Sciatic nerve (tissue), 2 donors: ENCODE data around the gene DUS2. TPM values are rescaled to one million over a fixed set of nuclear protein-coding genes. Genes with fewer than 3 reads are reported as not detected.
"Not testable (repeated sequence)": the region's sequence is repeated elsewhere in the genome, so short reads cannot be mapped to it uniquely, and the experiment has no call there.

Source experiments
- ATAC-seq: fragments of 200-7000 bp; cut with Tn5 transposase; one replicate; pipeline ENCODE4 v1.9.1; 2020; ENCODE audit warnings: mild to moderate bottlenecking, moderate library complexity
- DNase-seq: peaks from one replicate; pipeline ENCODE4 v3.0.0-alpha.2; 2020; ENCODE audit warnings: low spot score
- intact Hi-C: fragments of 100-400 bp; cut with DNase I; formaldehyde crosslinking; loops from one replicate; pipeline ENCODE4 v1.14.2; 2022
- total RNA-seq: library from RNA; stranded (reverse); fragmentation: NEBNext Ultra II Directional; extraction: Animal tissue kit (Norgen Biotek cat#: 25700); gene quantifications from one replicate; pipeline ENCODE4 v1.2.1, GENCODE V29; 2021
- donor health status: DM: no; HTN: no; CAD: no.
- donor health status: DM: no; HTN: no; CAD: no.

The DUS2 gene
- total RNA-seq = 14.7 TPM

- intact Hi-C loops = no loop called here
- ATAC-seq (peak; percentile 98), DNase-seq (peak; percentile 97)
Observed at GRCh38 chr16:68022728-68023537, at the start of gene DUS2, which contains the start of gene DDX28. TSS of gene DUS2 (plus strand) at chr16:68023284. CDS start at chr16:68038024, 14,740 bp downstream. TSS of gene DDX28 (minus strand) at chr16:68023232. CDS start at chr16:68023202, 30 bp downstream.

DNA sequence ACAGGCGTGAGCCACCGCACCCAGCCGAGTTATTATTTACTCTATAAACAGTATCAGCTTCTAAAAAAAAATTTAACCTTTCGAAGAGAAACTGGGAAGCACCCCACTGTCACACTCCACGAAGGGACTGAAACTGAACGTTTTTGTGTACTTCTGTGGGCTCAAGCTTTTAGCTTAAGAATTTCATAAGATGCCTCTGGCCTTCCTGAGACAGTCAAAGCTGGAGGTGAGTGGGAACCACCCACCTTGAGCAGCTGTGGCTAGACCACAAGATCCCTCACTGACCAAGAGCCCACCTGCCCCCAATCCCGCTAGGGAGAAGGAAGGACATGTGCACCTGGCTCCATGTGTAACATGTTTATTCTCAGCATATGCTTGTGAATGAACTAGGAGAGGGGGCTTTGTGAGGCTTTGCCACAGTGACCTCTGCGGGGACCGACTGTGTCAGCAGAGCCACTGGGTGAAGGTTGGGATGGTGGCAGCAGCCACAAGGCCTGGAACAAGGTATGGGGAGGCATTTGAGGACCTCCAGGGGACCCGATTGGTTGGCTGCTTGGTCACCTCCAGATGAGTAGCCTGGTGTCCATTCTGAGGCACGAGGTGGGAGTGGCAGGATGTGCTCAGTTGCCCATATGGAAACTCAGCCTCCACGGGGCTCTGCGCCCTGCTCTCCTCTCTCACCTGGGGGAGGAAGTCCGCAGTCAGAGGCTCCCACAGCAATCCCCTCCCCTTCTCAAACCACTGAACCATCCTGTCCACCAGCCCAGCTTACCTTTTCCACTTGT, 47.6 kb upstream of the DUS2 start:
- intact Hi-C loops = no loop called here

DNA sequence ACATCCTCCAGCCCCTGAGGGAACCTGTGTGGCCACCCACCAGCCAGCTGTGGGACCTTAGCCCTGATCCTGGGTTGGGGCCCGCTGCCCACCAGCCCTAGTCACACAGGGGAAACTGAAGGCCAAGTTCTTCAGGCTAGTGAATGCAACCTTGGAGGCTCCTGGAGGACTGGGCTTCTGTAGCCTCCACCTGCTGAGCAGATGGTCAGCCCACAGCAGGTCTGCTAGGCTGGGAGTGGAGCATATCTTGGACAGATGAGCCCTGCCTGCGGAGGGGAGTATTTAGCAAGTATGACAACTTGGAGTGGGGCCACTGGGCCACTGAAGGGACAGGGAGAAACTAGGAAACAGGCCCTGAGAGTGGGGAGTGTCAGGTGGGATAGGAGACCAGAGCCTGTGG, 46.9 kb upstream of the DUS2 start:
- DNase-seq = no peak
- ATAC-seq = no peak
- intact Hi-C loops = no loop called here

More for the DNA sequence above, 47.6 kb upstream of the DUS2 start:
- DNase-seq (no peak), ATAC-seq (no peak)

DNA sequence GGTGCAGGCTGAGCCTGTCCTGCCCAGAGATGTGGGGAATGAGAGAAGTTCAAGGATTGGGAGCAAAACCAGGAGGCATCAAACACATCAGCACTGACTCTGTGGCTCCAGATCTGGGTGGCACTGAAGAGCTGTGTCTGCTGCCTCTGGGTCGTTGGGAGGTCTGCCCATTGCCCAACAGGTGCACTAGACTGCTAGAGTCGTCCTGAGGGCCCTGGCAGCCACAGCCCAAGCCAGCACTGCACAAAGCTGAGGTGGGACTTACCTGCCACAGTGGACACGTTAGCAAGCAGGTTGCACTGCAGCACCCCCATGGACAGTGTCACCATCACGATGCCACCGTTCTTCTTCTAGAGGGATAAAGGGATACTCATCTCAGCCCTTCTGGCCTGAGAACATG, 46.1 kb upstream of the DUS2 start:
- intact Hi-C loops = no loop called here
- DNase-seq = no peak
- ATAC-seq = no peak

- ATAC-seq = no peak
- intact Hi-C loops = no loop called here
- no peak for DNase-seq
Observed at GRCh38 chr16:67977469-67978227, 45.4 kb upstream of the DUS2 start.

- no peak for DNase-seq
- no peak for ATAC-seq
- intact Hi-C loops = no loop called here
Observed at GRCh38 chr16:67979955-67980678, 43.0 kb upstream of the DUS2 start, which contains the start of gene DPEP3. TSS of gene DPEP3 (minus strand) at chr16:67980499. CDS start at chr16:67980380, 119 bp downstream.

GRCh38 chr16:67982011-67982696, 40.9 kb upstream of the DUS2 start:
- intact Hi-C loops = no loop called here

DNA sequence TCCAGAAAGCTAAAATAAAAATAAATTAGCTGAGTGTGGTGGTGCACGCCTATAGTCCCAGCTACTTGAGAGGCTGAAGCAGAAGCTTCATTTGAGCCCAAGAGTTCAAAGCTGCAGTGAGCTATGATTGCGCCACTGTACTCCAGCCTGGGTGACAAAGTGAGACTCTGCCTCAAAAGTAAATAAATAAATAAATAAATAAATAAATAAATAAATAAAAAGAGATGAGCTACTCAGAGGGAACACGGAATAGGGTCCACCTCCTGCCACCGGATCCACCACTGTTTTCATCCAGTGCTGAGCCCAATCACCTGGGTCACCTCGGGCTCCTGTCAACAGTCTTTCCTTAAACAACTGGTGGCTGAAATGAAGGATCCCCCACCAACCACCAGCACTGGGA, 36.1 kb upstream of the DUS2 start:
- ATAC-seq (no peak), DNase-seq (no peak)
- intact Hi-C loops = no loop called here

More at GRCh38 chr16:67982011-67982696, 40.9 kb upstream of the DUS2 start:
- no peak for DNase-seq
- no peak for ATAC-seq

GRCh38 chr16:67987460-67988160, 35.5 kb upstream of the DUS2 start:
- intact Hi-C loops = no loop called here
- no peak for DNase-seq

DNA sequence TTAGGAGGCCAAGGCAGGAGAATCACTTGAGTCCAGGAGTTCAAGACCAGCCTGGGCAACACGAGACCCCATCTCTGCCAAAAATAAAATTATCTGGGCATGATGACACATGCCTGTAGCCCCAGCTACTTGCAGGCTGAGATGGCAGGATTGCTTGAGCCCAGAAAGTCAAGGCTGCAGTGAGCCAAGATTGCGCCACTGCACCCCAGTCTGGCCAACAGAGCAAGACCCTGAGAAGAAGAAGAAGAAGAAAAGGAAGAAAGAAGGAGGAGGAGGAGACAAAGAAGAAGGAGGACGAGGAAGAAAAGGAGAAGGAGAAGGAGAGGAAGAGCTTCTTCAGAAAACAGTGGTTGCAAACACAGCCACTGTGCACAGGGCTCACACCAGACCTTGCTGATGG, 34.4 kb upstream of the DUS2 start:
- ATAC-seq = no peak
- intact Hi-C loops = no loop called here

More at GRCh38 chr16:67987460-67988160, 35.5 kb upstream of the DUS2 start:
- no peak for ATAC-seq

GRCh38 chr16:67989322-67990017, 33.6 kb upstream of the DUS2 start:
- DNase-seq (no peak), ATAC-seq (no peak)
- intact Hi-C loops = no loop called here

More for the DNA sequence above, 34.4 kb upstream of the DUS2 start:
- no peak for DNase-seq

DNA sequence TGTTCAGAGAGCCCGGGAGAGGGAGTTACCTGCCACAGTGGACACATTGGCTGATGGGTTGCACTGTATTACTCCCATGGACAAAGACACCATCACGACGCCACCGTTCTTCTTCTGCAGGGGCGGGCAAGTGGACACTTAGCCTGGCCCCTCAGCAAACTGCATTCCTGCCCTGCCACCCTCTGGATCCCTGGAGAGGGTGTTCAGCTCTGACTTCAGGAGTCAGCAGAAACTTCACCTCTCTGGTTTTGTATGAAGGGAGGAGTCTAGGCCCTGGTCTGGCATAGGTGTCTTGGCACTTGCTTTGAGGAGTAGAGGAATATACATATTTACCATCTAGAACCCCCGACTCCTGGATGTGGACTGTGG, 33.1 kb upstream of the DUS2 start:
- ATAC-seq = no peak
- no peak for DNase-seq
- intact Hi-C loops = no loop called here

GRCh38 chr16:67992661-67993206, 30.4 kb upstream of the DUS2 start:
- peak; percentile 18 for ATAC-seq
- no peak for DNase-seq
- intact Hi-C loops = no loop called here

- ATAC-seq = peak; percentile 93
- peak; percentile 86 for DNase-seq
- intact Hi-C loops = no loop called here
Observed at GRCh38 chr16:67993207-67994039, 29.7 kb upstream of the DUS2 start.

DNA sequence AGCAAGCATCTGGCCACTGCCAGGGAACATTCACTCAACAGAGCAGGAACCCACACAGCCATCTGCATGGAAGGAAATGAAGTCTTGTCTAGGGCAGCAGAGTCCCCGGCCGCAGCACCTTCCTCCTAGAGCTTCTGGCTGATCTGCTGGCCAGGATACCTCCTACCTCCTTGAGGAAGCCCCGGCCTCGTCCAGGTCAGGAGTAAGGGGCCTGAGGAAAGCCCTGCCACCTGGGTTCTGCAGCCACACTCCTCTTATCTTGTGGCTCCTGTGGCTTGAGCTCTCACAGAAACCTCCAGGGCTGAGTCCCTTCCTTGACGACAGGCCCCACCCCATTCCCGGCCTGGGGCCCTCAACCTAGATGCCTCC, 29.1 kb upstream of the DUS2 start:
- intact Hi-C loops, DNase-seq: not testable (repeated sequence)
- ATAC-seq = peak; percentile 31

- intact Hi-C loops = no loop called here
- DNase-seq = no peak
- ATAC-seq = no peak
Observed at GRCh38 chr16:67995423-67995822, 27.7 kb upstream of the DUS2 start.
